GM21360 (cell line): ENCODE results near the gene GLIS1.

ENCODE experiments used
- ATAC-seq: cut with Tn5 transposase; IDR thresholded peaks from one replicate; pipeline ENCODE4 v1.9.1; 2021; ENCODE audit warnings: mild to moderate bottlenecking, moderate library complexity; ENCODE audit not compliant: unreplicated experiment

Gene GLIS1

GRCh38 chr1:53620061-53620855, 118.7 kb downstream of the GLIS1 start:
- ATAC-seq = no peak

- no peak for ATAC-seq
Measured at GRCh38 chr1:53619367-53620060, 119.5 kb downstream of the GLIS1 start.

GRCh38 chr1:53618500-53619366, 120.2 kb downstream of the GLIS1 start:
- no peak for ATAC-seq

GRCh38 chr1:53617851-53618499, 121.0 kb downstream of the GLIS1 start:
- no peak for ATAC-seq

GRCh38 chr1:53617382-53617781, 121.6 kb downstream of the GLIS1 start:
- no peak for ATAC-seq

GRCh38 chr1:53616927-53617326, 122.0 kb downstream of the GLIS1 start:
- ATAC-seq = no peak

GRCh38 chr1:53616511-53616910, 122.5 kb downstream of the GLIS1 start:
- no peak for ATAC-seq

- ATAC-seq = no peak
Measured at GRCh38 chr1:53615101-53615500, 123.9 kb downstream of the GLIS1 start.

GRCh38 chr1:53614231-53615021, 124.5 kb downstream of the GLIS1 start:
- ATAC-seq = no peak

- no peak for ATAC-seq
Measured at GRCh38 chr1:53608676-53609075, 130.3 kb downstream of the GLIS1 start.

GRCh38 chr1:53608071-53608470, 130.9 kb downstream of the GLIS1 start:
- no peak for ATAC-seq

GRCh38 chr1:53606651-53607051, 132.3 kb downstream of the GLIS1 start:
- ATAC-seq = no peak

- no peak for ATAC-seq
Measured at GRCh38 chr1:53606197-53606596, 132.8 kb downstream of the GLIS1 start.

GRCh38 chr1:53605181-53605580, 133.8 kb downstream of the GLIS1 start:
- no peak for ATAC-seq

- ATAC-seq = no peak
Measured at GRCh38 chr1:53604291-53604919, 134.6 kb downstream of the GLIS1 start.

- ATAC-seq = no peak
Measured at GRCh38 chr1:53603431-53603830, 135.5 kb downstream of the GLIS1 start.

GRCh38 chr1:53601867-53602775, 136.8 kb downstream of the GLIS1 start:
- ATAC-seq = no peak

- no peak for ATAC-seq
Measured at GRCh38 chr1:53601031-53601745, 137.8 kb downstream of the GLIS1 start.
